GM12878 (cell line): ENCODE results near the gene YAP1. TPM values are rescaled to one million over a fixed set of nuclear protein-coding genes. Genes with fewer than 3 reads are reported as not detected.

Source experiments
- ATAC-seq: fragments of 200-7000 bp; cut with Tn5 transposase; 3 replicates; pipeline ENCODE4 v1.9.1; 2020; ENCODE audit warnings: mild to moderate bottlenecking, moderate library complexity
- BruUV-seq: library from RNA; stranded (reverse); fragments of 400-500 nt; replicated peaks from 2 replicates; lab custom pipeline; 2021; lab: Mats Ljungman, UMichigan
- CTCF ChIA-PET: fragments of 300-600 bp; sonication (Branson Sonifier 250); formaldehyde crosslinking; extraction: SDS; loops from one replicate; lab custom pipeline; 2021; ENCODE audit warnings: inconsistent platforms; lab: Yijun Ruan, JAX
- POLR2A ChIA-PET: fragments of 350-600 bp; formaldehyde crosslinking; extraction: SDS; loops from one replicate; lab custom pipeline; 2021; ENCODE audit warnings: inconsistent platforms; lab: Charles Lee
- RAD21 ChIA-PET: fragments of 300-600 bp; sonication (Branson Sonifier 250); formaldehyde crosslinking; loops from one replicate; lab custom pipeline; 2023; ENCODE audit warnings: antibody characterized with exemption; ENCODE audit not compliant: unreplicated experiment; lab: Charles Lee
- SMC1A ChIA-PET: fragments of 300-600 bp; sonication (Branson Sonifier 250); formaldehyde crosslinking; loops from one replicate; lab custom pipeline; 2023; ENCODE audit not compliant: unreplicated experiment, uncharacterized antibody; lab: Charles Lee
- DNase-seq: peaks from one replicate; pipeline ENCODE4 v3.0.0-alpha.2; 2011; ENCODE audit warnings: low read depth, low spot score
- FAIRE-seq: peaks from 3 replicates; lab custom pipeline; 2011; peaks lifted over from hg19 to GRCh38; lab: Jason Lieb, UNC
- H2AFZ ChIP-seq: 2 replicates; pipeline ENCODE4 v1.6.0; 2011; ENCODE audit warnings: low read depth, low read length, control low read depth; ENCODE audit not compliant: control insufficient read depth
- H3K27ac ChIP-seq: 2 replicates; pipeline ENCODE4 v1.5.1; 2011; ENCODE audit warnings: control low read depth; ENCODE audit not compliant: control insufficient read depth, insufficient read depth
- H3K27me3 ChIP-seq, 2 experiments: replicated peaks in 1 of 2; 2 replicates each; pipeline versions ENCODE4 v1.6.0 to v1.6.1; 2011; ENCODE audit warnings: low read length in 1 of 2; ENCODE audit not compliant: control insufficient read depth in 2 of 2, insufficient read depth in 2 of 2
- H3K36me3 ChIP-seq, 2 experiments: 2 replicates each; pipeline ENCODE4 v1.5.1; 2011; ENCODE audit warnings: low read length in 1 of 2; ENCODE audit not compliant: control insufficient read depth in 2 of 2, insufficient read depth in 2 of 2
- H3K4me1 ChIP-seq: 2 replicates; pipeline ENCODE4 v1.6.1; 2011; ENCODE audit warnings: mild to moderate bottlenecking, low read length, moderate library complexity, mixed read lengths; ENCODE audit not compliant: control insufficient read depth, insufficient read depth
- H3K4me2 ChIP-seq: 2 replicates; pipeline ENCODE4 v1.6.0; 2011; ENCODE audit warnings: control low read depth; ENCODE audit not compliant: control insufficient read depth, insufficient read depth
- H3K4me3 ChIP-seq: fragments of 200-600 bp; sonication (generic); 2 replicates; pipeline ENCODE4 v1.5.1; 2016
- H3K79me2 ChIP-seq: 2 replicates; pipeline ENCODE4 v1.6.0; 2011; ENCODE audit warnings: low read length; ENCODE audit not compliant: control insufficient read depth, insufficient read depth
- H3K9ac ChIP-seq: 2 replicates; pipeline ENCODE4 v1.8.0; 2011; ENCODE audit warnings: low read length, control low read depth, mixed read lengths; ENCODE audit not compliant: control insufficient read depth, insufficient read depth
- H3K9me3 ChIP-seq: replicated peaks from 3 replicates; pipeline ENCODE4 v1.5.1; 2011; ENCODE audit warnings: mild to moderate bottlenecking, low read length; ENCODE audit not compliant: control insufficient read depth, insufficient read depth
- H4K20me1 ChIP-seq: 2 replicates; pipeline ENCODE4 v1.6.0; 2011; ENCODE audit not compliant: control insufficient read depth, insufficient read depth
- ATF7 ChIP-seq: fragments of 450-650 bp; IDR thresholded peaks from 2 replicates; pipeline ENCODE4 v1.6.1; 2016; ENCODE audit warnings: low read depth, mild to moderate bottlenecking
- BCL11A ChIP-seq: IDR thresholded peaks from 2 replicates; pipeline ENCODE4 v1.6.1; 2011; ENCODE audit warnings: low read depth, low read length
- CHD2 ChIP-seq: IDR thresholded peaks from 2 replicates; pipeline ENCODE4 v1.6.1; 2011; ENCODE audit warnings: low read depth, low read length, improper control_type of control experiment, borderline replicate concordance
- EGR1 ChIP-seq, 2 experiments: IDR thresholded peaks; 1 replicate in 1 of 2; 2 replicates in 1 of 2; pipeline ENCODE4 v1.6.1; 2011 to 2012; ENCODE audit warnings: low read depth in 2 of 2, low read length in 2 of 2, borderline replicate concordance in 1 of 2, mild to moderate bottlenecking in 1 of 2, moderate library complexity in 1 of 2
- GABPA ChIP-seq: IDR thresholded peaks from 2 replicates; pipeline ENCODE4 v1.6.1; 2014; ENCODE audit warnings: antibody characterized with exemption, low read depth, mild to moderate bottlenecking, inconsistent platforms
- HDAC2 ChIP-seq: fragments of 200-600 bp; sonication (generic); IDR thresholded peaks from 2 replicates; pipeline ENCODE4 v1.6.1; 2017
- PML ChIP-seq: IDR thresholded peaks from 2 replicates; pipeline ENCODE4 v1.6.1; 2012; ENCODE audit warnings: low read length, inconsistent platforms
- POLR2AphosphoS5 ChIP-seq: IDR thresholded peaks from 2 replicates; pipeline ENCODE4 v1.6.1; 2011; ENCODE audit warnings: mild to moderate bottlenecking, low read length, inconsistent platforms
- RUNX3 ChIP-seq: IDR thresholded peaks from 2 replicates; pipeline ENCODE4 v1.6.1; 2012; ENCODE audit warnings: low read length, inconsistent platforms
- STAT3 ChIP-seq: IDR thresholded peaks from 2 replicates; pipeline ENCODE4 v1.6.1; 2011; ENCODE audit warnings: low read depth, low read length, improper control_type of control experiment
- TAF1 ChIP-seq: IDR thresholded peaks from 2 replicates; pipeline ENCODE4 v1.6.1; 2011; ENCODE audit warnings: mild to moderate bottlenecking, low read depth, low read length, borderline replicate concordance
- TBL1XR1 ChIP-seq: IDR thresholded peaks from 2 replicates; pipeline ENCODE4 v1.6.1; 2012; ENCODE audit warnings: low read depth, low read length, improper control_type of control experiment
- ZBED1 ChIP-seq: IDR thresholded peaks from 2 replicates; pipeline ENCODE4 v1.6.1; 2016; ENCODE audit warnings: borderline replicate concordance
- ZNF274 ChIP-seq: IDR thresholded peaks from one replicate; pipeline ENCODE4 v1.8.0; 2011; ENCODE audit not compliant: insufficient read length, insufficient read depth
- ZSCAN29 ChIP-seq: fragments of 450-650 bp; IDR thresholded peaks from 2 replicates; pipeline ENCODE4 v1.6.1; 2017; ENCODE audit warnings: mild to moderate bottlenecking, moderate library complexity
- WGBS: methylation state at CpG from one replicate; pipeline ENCODE4 v1.1.6; 2016; ENCODE audit warnings: low lambda C conversion rate; ENCODE audit not compliant: insufficient replicate concordance, insufficient coverage; ENCODE audit errors: missing lambda C conversion rate; 5-methylcytosine and 5-hydroxymethylcytosine counted together
- in situ Hi-C: fragments of 300-500 bp; cut with MboI; formaldehyde crosslinking; loops from 9 replicates; pipeline ENCODE4 v1.14.3; 2018; ENCODE audit warnings: mixed read lengths
- intact Hi-C: fragments of 100-400 bp; cut with micrococcal nuclease; formaldehyde crosslinking; loops from one replicate; pipeline ENCODE4 v1.14.2; 2022; ENCODE audit not compliant: unreplicated experiment
- polyA plus RNA-seq, 11 experiments: library from polyadenylated mRNA; depleted of rRNA in 4 of 11; unstranded in 6 of 11; stranded (reverse) in 5 of 11; fragments of >200 nt; fragmentation: Nextera tagmentation in 4 of 11; fragmentation: Illumina TruSeq in 1 of 11; extraction: Ambion mirVana in 4 of 11; extraction: Trizol in 1 of 11; gene quantifications; 1 replicate in 1 of 11; 2 replicates in 10 of 11; pipeline versions ENCODE4 v1.2.1 to v1.2.3, GENCODE V29; 2011 to 2016; ENCODE audit warnings: inconsistent platforms in 2 of 11, missing spikeins in 2 of 11, low read depth in 1 of 11
- total RNA-seq, 4 experiments: library from RNA; depleted of rRNA in 3 of 4; stranded (reverse); fragments of >200 nt in 3 of 4; fragmentation: Illumina TruSeq in 1 of 4; extraction: Trizol in 1 of 4; gene quantifications; 2 replicates each; pipeline versions ENCODE4 v1.2.1 to v1.2.3, GENCODE V29; 2013 to 2021
- TF ChIP-seq, protein P1 (sequence below): IDR thresholded peaks from 2 replicates; pipeline ENCODE4 v1.6.1; 2012; ENCODE audit warnings: low read depth, low read length, improper control_type of control experiment
- TF ChIP-seq, protein P2 (sequence below): fragments of 450-650 bp; IDR thresholded peaks from 2 replicates; pipeline ENCODE4 v1.6.1; 2018; ENCODE audit warnings: mild to moderate bottlenecking, low read depth, moderate library complexity; ENCODE audit not compliant: partially characterized antibody
- TF ChIP-seq, protein P3 (sequence below): IDR thresholded peaks from 2 replicates; pipeline ENCODE4 v1.6.1; 2012; ENCODE audit warnings: low read length, inconsistent platforms

YAP1 gene
- total and polyA plus RNA-seq, 10 of the 15 experiments (the other 5 are each of a cell fraction or from before 2014, with no cell fraction given), result 0.03 to 0.33 (median 0.10) TPM; not detected in 6

DNA sequence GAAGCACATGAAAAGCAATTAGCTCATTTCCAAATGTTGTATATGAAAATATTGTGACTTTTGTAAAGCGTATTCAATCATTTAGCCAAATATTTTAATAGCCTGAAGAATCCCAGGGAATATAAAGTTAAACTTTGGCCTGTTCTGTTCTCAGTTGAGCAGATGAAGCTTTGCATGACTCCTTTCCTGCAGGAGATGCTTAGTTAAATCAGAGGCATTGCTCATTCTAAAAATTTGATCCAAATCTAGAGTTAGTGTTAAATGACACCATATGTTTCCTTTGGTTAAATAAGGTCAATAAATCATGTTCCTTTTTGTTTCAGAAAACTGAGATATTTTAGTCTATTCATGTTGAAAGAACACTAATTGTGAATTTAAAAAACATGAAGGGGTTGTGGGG, 155.9 kb downstream of the YAP1 start:
- Histone ChIP-seq H3K79me2 (no peaks in the 10 kb centered on the region), H3K4me3 (no peak overlapping the region), H3K27me3 (peaks cover 0 to 8% of the 10 kb centered on the region in 2 experiments; a peak in 2 of 4 replicates), H3K4me2 (no peak overlapping the region), H3K36me3 (no peaks in the 10 kb centered on the region), H3K27ac (no peak overlapping the region)
- BruUV-seq, result no TSS peak
- SMC1A ChIA-PET, result interaction anchor here (0.6 kb wide), 1 partner anchor 36 kb away, joined by 3 read pairs; no protein-coding TSS in a partner anchor
- intact Hi-C loops, result no loop called here
- WGBS, result 12% methylated on average over 1 of the region's 1 CpG
- POLR2A ChIA-PET, result no interaction called here
- DNase-seq (no peak), FAIRE-seq (no peak), ATAC-seq (no peak)
- in situ Hi-C loops, result no loop called here
- TF ChIP-seq ATF7 (no peak), PML (no peak), GABPA (no peak), STAT3 (no peak), EGR1 (IDR thresholded peaks at IDR 0.05; ENCODE audit: borderline replicate concordance in 1 of 2, low read depth in 2 of 2, low read length in 2 of 2) (no peak), CHD2 (no peak), TBL1XR1 (no peak), HDAC2 (no peak), BCL11A (no peak), TAF1 (no peak), ZNF274 (no peak), ZSCAN29 (no peak), ZBED1 (no peak), POLR2AphosphoS5 (no peak), RUNX3 (no peak)
- TF ChIP-seq, protein P1, sequence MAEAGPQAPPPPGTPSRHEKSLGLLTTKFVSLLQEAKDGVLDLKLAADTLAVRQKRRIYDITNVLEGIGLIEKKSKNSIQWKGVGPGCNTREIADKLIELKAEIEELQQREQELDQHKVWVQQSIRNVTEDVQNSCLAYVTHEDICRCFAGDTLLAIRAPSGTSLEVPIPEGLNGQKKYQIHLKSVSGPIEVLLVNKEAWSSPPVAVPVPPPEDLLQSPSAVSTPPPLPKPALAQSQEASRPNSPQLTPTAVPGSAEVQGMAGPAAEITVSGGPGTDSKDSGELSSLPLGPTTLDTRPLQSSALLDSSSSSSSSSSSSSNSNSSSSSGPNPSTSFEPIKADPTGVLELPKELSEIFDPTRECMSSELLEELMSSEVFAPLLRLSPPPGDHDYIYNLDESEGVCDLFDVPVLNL, result no peak
- TF ChIP-seq, protein P2, sequence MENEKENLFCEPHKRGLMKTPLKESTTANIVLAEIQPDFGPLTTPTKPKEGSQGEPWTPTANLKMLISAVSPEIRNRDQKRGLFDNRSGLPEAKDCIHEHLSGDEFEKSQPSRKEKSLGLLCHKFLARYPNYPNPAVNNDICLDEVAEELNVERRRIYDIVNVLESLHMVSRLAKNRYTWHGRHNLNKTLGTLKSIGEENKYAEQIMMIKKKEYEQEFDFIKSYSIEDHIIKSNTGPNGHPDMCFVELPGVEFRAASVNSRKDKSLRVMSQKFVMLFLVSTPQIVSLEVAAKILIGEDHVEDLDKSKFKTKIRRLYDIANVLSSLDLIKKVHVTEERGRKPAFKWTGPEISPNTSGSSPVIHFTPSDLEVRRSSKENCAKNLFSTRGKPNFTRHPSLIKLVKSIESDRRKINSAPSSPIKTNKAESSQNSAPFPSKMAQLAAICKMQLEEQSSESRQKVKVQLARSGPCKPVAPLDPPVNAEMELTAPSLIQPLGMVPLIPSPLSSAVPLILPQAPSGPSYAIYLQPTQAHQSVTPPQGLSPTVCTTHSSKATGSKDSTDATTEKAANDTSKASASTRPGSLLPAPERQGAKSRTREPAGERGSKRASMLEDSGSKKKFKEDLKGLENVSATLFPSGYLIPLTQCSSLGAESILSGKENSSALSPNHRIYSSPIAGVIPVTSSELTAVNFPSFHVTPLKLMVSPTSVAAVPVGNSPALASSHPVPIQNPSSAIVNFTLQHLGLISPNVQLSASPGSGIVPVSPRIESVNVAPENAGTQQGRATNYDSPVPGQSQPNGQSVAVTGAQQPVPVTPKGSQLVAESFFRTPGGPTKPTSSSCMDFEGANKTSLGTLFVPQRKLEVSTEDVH, result no peak
- TF ChIP-seq, protein P3, sequence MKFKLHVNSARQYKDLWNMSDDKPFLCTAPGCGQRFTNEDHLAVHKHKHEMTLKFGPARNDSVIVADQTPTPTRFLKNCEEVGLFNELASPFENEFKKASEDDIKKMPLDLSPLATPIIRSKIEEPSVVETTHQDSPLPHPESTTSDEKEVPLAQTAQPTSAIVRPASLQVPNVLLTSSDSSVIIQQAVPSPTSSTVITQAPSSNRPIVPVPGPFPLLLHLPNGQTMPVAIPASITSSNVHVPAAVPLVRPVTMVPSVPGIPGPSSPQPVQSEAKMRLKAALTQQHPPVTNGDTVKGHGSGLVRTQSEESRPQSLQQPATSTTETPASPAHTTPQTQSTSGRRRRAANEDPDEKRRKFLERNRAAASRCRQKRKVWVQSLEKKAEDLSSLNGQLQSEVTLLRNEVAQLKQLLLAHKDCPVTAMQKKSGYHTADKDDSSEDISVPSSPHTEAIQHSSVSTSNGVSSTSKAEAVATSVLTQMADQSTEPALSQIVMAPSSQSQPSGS, result no peak
- TF ChIP-seq, all 136 proteins: peak for 0
- RAD21 ChIA-PET, result no interaction called here
- H4K20me1 ChIP-seq, result no peaks in the 10 kb centered on the region
- CTCF ChIA-PET, result no interaction called here
- no peak overlapping the region for H2AFZ ChIP-seq
- H3K9ac ChIP-seq, result no peak overlapping the region
- H3K9me3 ChIP-seq, result no peaks in the 10 kb centered on the region
- H3K4me1 ChIP-seq, result no peaks in the 10 kb centered on the region; the same call in 1 of the 2 replicates
